SK-N-MC (cell line): ENCODE results near the gene CDKN2C.

Experiments used
- FOXP2 ChIP-seq: optimal IDR thresholded peaks from 2 replicates; pipeline ENCODE3; 2011; ENCODE audit warnings: mild to moderate bottlenecking, moderate library complexity; ENCODE audit not compliant: insufficient read depth; ENCODE audit errors: extremely low read length, control extremely low read depth
- POLR2AphosphoS5 ChIP-seq: IDR thresholded peaks from 2 replicates; pipeline ENCODE4 v1.6.1; 2012; ENCODE audit warnings: mild to moderate bottlenecking, low read depth, low read length, borderline replicate concordance

DNA sequence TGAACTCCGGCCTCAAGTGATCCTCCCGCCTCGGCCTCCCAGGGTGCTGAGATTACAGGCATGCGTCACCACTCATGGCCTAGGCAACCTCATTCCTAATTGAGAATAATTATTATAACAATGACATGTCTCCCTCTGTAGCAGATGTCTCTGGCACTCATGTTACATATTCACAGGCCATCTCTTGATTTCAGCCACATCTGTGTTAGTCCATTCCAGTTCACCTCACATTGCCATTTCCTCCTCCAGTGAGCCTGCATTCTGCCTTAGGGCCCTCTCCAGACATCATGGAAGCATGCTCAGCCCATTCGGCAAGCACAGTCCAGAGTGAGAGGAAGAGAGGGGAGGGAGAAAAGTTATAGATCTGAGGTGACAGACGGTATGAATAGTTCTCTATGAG lies 32.5 kb downstream of the CDKN2C start:
- TF ChIP-seq POLR2AphosphoS5 (no peak), FOXP2 (no peak)
